GM10847 (cell line): ENCODE results near the gene OSGIN1.

Source experiments
- POLR2A ChIP-seq: IDR thresholded peaks from 2 replicates; pipeline ENCODE4 v1.6.1; 2011; ENCODE audit not compliant: insufficient read length; ENCODE audit errors: extremely low read depth

Gene OSGIN1

DNA sequence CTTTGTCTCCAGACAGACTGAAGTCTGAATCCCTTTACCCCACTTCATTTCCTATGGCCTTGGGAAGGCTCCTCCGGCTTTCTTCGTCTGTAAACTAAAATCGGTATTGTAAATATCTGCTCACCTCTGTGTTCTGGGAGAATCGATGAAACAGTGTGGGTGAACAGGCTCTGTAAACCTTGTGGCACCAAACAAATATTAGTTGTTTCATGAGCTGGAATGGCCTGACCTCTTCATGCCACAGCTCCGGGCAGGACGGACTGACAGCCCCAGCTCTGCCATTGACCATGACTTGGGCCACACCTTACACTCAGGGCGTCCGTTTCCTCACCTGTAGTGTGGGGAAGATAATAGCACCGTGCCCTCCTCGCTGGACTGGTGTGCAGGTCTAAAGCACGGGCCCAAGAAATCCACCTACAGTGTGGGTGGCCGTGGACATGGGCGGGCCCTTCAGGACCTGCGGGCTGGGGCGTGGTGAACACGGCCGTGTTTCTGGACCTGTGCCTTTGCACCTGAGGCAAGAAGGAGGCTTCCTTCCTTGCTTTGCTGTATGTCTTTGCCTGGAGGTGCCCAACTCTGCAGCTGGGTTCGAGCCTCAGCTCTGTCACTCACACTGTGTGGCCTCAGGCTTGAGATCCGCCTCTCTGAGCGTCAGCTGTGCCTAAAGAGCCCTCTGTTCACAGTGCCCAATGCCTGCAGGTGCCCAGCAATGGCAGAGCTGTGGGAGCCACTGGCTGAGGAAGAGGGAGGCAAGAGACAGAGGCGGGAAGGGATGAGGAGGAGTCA lies 6.1 kb upstream of the OSGIN1 start:
- TF ChIP-seq POLR2A, result no peak

DNA sequence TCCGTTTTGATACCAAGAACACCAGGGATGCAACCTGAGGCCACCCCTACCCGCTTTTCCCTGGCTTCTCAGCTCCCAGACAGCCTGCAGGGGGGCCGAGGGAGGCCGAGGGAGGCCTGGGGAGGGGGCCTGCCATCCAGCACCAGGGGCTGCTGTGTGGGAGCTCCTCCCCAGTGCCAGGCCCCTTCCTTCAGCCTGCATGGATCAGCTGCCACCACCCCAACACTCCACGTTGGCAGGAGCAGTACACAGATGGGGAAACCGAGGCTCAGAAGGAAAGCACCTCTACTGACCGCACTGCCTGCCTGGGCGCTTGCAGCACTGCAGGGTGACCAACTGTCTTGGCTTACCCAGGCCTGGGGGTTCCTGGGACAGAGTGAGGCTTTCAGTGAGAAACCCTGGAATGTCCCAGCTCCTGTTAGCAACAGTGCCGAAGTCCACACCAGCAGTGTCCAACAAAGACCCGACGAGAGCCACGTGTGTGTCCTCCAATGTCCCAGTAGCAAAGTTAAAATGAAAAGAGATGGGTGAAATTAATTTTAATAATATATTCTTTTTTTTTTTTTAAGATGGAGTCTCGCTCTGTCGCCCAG lies 5.3 kb upstream of the OSGIN1 start:
- TF ChIP-seq POLR2A, result no peak

DNA sequence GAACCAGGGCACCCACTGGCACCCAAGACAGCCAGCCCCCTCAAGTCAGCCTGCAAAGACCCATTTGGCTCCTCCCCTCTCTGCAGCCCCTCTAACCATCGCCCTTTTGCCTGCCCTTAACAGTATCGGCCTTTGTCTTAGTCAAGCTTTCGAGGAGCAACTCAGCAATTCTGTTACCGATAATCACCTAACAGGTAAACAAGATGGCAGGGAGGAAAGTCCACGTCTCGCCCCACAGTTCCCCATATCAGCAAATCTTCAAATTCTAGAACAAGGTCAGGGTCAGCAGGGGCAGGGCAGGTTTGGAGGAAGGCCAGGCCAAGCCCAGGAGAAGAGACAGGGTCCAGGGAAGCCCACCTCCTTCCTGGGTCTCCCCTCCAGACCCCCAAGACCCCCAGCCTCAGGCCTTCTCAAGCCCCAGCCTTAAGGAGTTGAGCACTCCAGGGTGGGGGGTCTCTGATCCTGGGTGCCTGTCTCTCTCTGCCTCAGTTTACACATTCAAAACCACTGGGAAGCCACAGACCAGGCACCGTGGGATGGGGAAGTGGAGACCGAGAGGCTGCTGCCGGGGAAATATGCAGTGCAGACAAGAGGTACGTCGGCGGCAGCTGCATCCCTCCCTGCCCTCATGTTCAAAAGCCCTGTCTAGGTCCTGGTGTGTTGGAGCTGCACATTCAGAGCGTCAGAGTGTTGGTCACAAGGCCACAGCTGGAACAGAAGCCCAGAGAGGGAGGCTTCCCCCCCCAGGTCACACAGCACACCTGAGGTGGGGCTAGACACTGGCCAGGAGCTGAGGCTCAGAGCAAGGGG lies 3.9 kb upstream of the OSGIN1 start:
- TF ChIP-seq POLR2A, result no peak

DNA sequence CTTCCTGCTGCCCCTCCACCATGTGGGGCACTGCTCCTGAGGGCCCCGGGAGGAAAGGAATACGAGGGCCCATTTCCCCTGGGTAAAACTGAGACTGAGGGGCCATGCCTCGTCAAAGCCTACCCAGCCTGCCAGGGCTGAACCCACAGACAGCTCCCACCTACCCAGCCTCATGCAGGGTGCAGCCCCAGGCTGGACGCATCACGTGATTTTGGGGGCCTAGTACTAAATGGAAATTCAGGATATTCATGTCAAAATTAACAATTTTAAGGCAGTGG lies 3.4 kb upstream of the OSGIN1 start:
- no peak for TF ChIP-seq POLR2A

DNA sequence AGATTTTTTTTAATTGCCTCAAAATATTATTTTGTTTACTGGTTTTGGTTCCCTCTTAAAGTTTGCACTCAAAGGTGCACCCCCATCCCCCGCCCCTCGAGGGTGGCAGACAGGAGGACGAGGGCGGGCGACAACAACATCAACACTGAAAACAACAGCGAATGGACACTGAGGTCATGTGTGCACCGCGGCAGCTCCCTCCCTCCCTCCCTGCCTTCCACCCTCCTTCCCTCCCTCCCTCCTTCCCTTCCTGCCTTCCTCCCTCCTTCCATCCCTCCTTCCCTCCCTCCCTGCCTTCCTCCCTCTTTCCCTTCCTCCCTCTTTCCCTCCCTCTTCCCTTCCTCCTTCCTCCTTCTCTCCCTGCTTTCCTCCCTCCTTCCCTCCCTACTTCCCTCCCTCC lies 1.5 kb upstream of the OSGIN1 start:
- TF ChIP-seq POLR2A, result no peak

DNA sequence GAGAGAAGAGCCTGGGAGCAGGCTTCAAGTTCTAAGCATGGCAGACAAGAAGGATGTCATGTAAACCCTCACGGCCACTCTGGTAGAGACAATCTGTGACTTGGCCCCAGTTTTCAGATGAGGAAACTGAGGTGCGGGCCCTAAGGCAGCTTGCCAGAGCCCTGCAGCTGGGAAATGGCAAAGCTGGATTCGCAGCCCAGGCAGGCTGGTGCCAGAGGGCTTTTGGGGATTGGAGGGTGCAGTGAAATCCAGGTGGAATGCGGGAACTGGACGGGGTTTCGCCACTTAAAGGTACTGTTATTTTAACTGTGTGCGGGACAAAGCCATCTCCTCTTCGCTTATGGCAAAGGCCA lies 477 bp upstream of the OSGIN1 start:
- no peak for TF ChIP-seq POLR2A

DNA sequence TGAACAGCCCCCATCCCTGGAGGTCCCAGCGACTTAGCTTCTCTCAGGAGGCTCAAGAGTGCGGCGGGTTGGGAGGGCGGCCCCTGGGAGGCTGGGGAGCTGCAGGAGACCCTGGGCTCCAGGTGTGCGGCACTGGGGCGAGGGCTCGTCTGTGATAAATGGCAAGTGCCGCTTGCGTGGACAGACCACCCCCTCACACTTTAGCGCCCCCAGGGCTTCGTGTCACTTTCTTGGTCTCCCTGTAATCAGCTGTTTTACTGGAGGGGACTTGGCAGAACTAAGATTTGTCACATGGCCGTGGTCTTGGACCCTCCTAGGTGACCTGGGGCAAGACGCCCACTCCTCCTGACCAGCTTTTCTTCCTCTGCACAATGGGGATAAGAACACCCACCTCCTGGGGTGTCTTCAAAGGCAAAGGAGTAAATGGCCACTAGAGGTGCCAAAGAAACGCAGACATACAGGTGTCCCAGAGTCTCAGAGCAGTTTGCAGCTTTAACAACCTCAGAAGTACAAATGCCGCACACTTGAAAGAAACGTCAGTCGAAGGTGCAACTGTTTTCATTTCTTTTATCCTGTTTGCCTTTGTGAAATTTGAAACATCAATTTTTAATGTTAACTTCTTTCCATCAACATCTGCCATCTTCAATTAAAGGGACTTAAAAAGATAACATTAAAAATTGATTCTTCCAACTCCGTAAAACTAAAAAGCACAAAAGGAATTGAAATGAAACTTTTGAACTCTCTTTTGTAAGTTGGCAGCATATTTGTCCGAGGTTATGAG lies 946 bp downstream of the OSGIN1 start:
- TF ChIP-seq POLR2A, result no peak

DNA sequence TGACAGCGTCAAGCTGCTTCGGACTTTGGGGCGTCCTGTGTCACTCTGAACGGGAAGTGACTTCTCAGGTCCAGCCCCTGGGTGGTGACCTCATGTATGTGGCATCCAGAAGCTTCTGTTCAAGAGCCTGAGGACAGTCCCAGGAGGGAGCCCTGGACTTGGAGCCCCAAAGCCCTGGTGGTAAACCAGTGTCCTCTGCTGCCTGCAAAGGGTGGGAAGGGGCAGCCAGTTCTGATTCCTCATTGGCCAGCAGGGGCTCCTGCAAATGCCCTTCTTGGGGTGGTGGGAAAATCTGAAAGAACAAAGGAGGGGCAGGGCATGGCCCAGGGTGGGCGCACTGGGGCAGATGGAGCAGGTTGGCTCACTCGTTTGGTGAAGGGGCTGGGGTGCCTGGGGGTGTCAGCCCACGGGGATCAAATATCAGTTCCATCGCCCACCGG lies 1.6 kb downstream of the OSGIN1 start:
- TF ChIP-seq POLR2A, result no peak

DNA sequence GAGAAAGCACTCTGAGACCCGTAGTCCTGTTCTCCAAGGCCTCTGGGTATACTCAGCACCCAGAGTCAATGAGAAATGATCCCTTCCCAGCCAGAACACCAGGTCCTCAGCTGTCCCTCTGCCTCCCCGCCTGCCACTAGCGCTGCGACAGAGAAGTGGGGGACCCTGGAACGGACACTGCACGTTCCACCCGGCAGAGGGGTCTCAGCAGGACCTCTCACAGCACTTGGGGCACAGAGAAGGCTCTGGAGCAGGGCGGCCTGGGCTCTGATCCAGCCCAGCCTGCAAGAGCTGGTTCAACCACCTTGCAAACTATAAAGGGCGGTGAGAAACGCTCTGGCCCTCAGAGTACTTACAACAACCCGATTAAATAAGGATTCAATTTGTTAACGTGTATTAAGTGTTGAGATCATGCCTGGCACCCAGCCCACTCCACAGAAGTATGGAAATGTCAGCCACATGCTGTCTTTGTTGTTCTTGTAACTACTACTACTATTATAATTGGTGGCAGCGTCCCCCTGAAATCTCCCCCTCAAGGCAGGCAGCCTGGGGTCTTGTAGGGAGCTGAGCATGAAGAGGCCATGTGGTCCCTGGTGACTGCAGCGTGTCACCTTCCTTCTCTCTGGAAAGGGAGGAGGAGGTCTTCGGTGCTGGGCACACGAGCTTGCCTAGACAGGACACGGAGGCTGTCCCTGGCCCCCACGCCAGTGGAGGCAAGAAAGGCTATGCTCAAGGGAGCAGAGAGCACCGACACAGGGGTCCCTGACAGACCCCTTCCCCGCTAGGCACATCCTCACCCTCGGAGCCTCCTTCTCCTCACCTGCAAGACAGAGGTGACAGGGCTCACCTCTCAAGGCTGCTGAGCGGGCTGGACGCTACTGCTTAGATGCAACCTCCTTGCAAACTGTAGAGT lies 2.4 kb downstream of the OSGIN1 start:
- TF ChIP-seq POLR2A, result no peak

DNA sequence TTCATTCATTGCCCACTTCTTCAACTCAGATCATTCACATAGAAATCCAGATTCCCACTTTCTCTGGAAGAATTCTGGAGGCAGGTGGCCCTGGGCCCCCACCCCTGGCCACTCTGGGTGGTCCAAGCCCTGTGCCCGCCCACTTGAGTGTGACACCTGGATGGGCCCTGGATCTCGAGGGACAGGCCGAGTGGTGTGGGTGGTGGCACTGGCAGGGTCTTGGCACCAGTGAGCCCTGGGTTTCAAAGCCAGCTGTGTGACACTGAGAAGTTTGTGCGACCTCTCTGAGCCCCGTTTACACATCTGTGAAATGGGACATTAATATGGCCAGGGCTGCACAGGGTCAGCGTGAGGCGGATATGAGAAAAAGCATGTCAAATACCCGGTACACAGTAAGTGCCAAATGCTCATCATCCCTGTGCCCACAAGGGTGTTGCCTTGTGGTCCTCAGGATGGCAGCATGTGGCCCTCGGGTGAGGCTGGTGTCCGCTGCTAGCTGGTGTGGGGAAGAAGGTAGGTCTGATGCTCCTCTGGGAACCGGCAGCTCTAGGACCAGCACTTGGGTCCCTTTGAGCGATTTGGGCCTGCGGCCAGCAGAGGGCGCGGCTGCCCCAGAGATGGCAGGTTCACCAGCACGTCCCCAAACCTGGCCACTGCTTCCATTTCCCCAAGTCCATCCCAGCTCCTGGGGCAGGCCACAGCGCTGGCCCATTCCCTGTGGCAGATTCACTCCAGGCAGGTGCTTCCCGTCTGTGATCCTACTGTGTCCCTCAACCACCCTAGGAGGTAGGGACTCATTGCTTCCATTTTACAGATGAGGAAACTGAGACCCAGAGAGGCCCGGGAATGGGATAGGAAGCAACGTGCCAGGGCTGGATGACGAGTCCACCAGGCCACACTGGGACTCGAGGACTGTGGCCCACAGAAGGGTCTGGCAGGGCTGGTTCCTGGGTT lies 3.6 kb downstream of the OSGIN1 start:
- TF ChIP-seq POLR2A, result no peak

DNA sequence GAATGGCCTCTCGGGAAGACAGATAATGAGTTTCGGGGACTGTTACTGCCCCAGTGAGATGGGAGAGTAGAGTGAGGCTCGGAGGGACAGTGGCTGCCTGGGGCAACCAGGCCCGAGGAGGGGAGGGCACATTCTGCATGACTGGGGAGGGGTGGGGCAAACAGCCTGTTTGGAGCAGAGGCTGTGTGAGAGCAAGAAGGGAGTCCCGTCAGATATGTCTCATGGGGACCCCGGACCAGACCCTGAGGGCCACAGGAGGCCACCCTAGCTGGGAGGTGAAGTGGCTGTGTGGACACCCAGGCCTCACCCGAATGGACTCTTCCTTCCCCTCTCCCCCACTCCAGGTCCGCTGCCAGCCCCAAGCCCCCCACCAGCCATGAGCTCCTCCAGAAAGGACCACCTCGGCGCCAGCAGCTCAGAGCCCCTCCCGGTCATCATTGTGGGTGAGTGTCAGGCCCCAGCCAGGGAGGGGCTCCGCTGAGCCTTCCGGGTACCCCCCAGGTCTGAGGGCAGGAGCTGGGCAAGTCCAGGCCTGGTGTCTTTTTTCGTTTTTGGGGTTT lies 4.3 kb downstream of the OSGIN1 start:
- TF ChIP-seq POLR2A, result no peak

DNA sequence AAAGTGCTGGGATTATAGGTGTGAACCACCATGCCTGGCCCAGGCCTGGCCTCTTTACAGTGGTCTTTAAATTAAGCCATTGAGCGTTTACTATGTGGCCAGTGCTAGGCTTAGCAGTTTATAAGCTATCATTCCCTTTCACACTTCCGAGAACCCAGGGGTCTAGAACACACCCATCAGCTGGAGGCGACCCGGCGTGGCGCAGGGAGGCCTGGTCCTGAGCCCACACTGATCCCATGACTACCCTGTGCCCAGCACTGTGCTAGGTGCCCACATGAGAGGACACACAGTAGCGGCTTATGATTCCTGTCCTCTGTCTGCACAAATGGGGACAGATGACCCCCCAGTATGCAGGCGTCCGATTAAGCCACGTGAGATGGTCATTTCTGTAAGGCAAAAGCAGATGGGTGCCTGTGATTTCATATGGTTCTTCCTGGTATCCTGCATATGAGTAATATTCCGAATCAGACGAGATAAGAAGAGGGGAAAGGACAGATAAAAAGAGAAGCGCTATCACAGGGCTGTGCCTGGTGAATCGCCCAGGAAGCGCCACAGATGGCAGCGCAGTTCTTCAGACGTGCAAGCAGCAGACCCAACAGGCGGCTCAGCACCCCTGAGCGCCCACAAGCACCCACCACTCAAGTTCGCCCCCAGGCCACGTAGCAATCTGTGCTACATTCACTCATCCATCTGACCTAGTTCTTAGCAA lies 5.3 kb downstream of the OSGIN1 start:
- TF ChIP-seq POLR2A, result no peak
